HFF-Myc (cell line): Measurements from ENCODE around the gene UVRAG.

Experiments used
- DNase-seq: peaks from one replicate; pipeline ENCODE4 v3.0.0-alpha.2; 2011; ENCODE audit warnings: low read depth; ENCODE audit errors: extremely low read depth
- H3K4me3 ChIP-seq: replicated peaks from 2 replicates; pipeline ENCODE4 v1.5.1; 2011; ENCODE audit warnings: low read depth, mild to moderate bottlenecking, control low read depth, low read length
- TF ChIP-seq, protein P1 (sequence below): IDR thresholded peaks from 2 replicates; pipeline ENCODE4 v1.5.1; 2012; ENCODE audit warnings: mild to moderate bottlenecking, low read depth, low read length, control low read depth; ENCODE audit errors: missing control alignments

UVRAG gene

DNA sequence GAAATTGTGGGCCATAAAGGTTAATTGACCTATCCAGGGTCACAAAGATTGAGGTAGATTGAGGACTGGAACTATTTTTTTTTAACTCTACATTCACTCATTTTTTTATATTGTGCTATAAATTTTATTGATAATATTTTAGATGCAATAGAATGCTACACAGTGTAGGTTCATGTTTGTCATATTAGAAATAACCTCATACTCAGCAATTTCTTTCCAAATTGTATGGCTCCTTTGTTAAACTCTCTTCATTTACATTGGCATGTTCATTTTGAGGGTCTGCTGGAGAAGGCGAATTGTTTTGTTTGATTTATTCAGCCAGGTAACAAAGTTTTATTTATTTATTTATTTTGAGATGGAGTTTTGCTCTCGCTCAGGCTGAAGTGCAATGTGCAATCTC, 44.6 kb downstream of the UVRAG start:
- DNase-seq: no peak
- H3K4me3 ChIP-seq: no peak overlapping the region
- TF ChIP-seq, protein P1, sequence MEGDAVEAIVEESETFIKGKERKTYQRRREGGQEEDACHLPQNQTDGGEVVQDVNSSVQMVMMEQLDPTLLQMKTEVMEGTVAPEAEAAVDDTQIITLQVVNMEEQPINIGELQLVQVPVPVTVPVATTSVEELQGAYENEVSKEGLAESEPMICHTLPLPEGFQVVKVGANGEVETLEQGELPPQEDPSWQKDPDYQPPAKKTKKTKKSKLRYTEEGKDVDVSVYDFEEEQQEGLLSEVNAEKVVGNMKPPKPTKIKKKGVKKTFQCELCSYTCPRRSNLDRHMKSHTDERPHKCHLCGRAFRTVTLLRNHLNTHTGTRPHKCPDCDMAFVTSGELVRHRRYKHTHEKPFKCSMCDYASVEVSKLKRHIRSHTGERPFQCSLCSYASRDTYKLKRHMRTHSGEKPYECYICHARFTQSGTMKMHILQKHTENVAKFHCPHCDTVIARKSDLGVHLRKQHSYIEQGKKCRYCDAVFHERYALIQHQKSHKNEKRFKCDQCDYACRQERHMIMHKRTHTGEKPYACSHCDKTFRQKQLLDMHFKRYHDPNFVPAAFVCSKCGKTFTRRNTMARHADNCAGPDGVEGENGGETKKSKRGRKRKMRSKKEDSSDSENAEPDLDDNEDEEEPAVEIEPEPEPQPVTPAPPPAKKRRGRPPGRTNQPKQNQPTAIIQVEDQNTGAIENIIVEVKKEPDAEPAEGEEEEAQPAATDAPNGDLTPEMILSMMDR: no peak

DNA sequence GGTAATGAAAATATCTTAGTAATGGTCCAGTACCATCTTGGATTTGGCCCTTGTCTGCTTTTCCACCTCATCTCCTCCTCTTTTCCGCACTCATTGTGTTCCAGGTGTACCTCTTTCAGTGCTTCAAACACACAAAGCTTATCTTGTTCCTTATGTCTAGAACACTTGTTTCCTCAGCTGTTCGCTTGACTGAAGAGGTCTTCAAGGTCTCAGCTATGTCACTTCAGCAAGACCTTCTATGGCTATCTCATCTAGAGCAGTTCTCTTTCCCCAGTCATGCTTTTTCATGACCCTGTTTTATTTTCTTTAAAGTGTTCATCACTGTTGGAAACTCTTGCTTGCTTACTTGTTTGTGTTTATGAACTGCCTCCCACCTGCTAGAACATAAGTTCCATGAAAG, 47.4 kb downstream of the UVRAG start:
- DNase-seq: no peak
- TF ChIP-seq, protein P1: no peak
- no peak overlapping the region for H3K4me3 ChIP-seq

DNA sequence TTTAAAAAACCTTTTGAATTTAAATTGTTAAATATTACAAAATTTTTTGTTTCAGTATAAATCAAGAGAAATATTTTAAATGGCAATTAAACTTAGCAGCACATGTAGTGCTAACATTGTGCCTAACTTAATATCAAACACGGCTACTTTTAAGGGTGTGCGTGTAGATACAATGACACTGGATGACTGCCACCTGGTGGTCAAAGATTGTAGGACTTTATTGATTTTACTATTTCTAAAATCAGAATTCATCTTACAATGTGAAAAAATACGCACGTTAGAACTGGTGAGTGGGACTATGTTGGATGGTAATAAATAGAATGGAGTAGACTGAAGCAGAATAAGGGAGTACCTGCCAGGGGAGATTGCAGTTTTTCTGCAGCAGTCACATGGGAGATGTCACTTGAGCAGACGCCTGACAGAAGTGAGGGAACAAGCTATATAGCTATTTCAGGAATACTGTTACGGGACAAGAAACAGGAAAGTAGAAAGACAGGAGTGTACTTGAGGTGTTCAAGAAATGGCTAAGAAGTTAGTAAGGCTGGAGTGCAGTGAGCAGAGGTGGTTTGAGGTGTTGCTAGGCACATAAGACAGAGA, 52.9 kb downstream of the UVRAG start:
- peak; percentile 20 for DNase-seq
- TF ChIP-seq, protein P1: peak; percentile 62

DNA sequence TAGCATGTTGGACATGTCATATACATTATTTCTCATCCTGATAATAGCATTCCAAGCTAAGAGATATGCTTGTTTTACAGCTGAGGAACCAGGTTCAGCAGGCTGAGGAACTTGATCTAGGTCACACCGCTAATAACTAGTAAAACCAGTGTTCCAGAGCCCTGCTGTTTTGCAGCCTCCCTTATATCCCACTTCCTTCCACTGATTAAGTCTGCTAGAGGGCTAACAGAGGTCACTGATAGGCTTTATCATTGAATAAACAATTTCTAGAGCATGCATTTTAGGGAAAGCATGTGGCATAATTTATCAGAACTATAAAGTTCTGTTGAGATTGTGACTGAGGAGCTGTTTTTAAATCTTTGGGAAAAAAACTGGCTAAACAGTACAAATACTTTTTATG, 54.0 kb downstream of the UVRAG start:
- H3K4me3 ChIP-seq: no peak overlapping the region
- DNase-seq: no peak
- TF ChIP-seq, protein P1: no peak

More for the DNA sequence above, 52.9 kb downstream of the UVRAG start:
- H3K4me3 ChIP-seq: no peak overlapping the region

DNA sequence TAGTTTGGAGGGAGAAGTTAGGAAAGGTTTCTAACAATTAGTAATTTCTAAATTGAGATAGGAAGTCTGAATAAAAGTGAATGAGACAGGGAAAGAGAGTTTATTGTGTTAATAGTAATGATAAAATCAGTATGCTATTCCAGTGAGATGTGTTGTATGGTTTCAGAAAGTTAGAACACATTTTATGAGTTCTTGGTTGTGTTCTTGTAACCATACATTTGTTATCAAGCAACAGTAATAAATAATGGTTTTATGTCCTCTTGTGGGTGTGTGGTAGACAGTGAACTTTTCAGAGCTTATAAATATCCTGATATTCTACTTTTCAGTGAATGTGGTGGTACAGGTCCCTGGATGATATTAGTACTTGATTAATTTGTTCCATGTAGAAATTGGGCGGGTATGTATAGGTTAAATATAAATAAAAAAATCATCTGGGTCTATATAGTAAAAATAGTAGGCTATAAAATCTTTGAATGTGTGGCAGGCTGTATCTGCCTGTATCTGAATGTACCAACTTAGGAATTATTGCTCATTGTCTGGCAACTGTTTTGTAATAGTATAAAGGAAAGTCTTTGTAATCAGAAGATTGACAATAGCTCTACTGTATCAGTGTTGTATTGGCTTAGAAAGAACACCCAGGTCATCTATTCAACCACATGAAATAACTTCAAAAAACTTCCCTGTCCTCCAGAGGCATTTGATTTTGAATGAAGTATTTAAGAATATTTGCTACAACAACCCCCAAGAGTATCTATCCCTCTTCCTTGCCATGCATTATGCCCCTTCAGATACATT, 54.8 kb downstream of the UVRAG start:
- no peak overlapping the region for H3K4me3 ChIP-seq
- DNase-seq: no peak
- TF ChIP-seq, protein P1: no peak

DNA sequence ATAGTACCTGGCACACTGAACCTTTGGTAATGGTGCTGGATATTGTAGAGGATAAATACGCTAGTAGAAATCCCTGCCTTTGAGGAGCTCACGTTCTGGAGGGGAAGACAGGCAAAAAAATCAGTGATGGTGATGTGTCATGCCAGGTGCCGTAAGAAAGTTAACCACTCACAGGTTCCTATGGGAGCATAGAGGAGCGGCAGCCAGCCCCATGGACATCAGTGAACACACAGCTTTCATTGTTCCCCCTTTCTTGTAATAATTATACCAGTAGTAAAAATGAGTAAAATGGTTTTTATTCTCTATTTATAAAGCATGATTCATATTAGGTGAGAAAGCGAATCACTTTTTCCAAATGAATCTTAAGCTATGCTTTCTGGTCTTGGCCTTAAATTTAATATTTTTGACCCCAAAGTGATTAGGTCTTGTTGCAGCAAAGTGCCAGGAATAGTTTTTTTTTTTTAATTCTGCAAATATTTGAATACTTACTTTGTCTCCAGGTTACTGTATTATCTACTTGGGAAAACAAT, 57.9 kb downstream of the UVRAG start:
- no peak overlapping the region for H3K4me3 ChIP-seq
- TF ChIP-seq, protein P1: no peak
- DNase-seq: no peak
